Activated CD4-positive, alpha-beta T cell treated with anti-CD3 and anti-CD28 coated beads, Interleukin-2, amount 50 U/mL, for 16 hours (primary cell): ENCODE results near the gene CNIH1.
"Not testable (repeated sequence)": the region's sequence is repeated elsewhere in the genome, so short reads cannot be mapped to it uniquely, and the experiment has no call there.

Experiments used
- DNase-seq: peaks from one replicate; pipeline ENCODE4 v3.0.0-alpha.2; 2020

CNIH1 gene

DNA sequence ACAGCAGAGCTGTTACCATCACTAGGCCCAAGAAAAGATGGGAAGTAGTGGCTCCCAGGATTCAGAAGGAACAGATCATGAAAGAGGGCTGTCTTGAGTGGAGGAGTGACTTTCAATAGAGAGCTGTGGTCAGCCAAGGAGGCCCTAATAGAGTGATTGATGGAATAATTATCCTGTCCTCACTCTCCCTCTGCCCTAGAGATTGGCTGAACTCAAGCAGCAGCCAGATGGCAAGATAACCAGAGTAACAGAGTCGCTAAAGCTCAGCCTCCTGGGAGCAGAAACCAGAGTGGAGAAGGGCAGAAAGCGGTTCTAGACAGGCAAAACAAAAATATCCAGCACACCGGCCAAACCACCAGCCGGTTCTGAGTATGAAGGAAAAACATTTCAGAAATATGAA lies 24.5 kb upstream of the CNIH1 start:
- DNase-seq, result no peak

DNA sequence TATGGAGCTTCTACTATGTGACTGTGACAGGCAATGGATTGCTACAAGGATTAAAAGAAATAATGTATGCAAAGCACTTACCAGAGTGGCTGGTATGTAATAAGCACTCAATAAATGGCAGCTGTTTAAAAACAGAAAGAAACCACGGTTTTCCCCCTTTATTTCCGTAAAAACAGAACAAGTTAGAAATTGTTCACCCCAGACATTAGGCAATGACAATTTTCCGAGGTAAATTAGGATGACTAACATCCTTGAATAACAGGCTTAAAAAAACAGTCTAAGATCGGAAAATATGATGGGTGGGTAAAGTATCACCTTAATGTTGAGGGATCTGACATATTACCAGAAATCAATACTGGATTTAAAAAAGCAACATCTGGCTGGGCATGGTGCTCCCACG lies 20.9 kb upstream of the CNIH1 start:
- no peak for DNase-seq

DNA sequence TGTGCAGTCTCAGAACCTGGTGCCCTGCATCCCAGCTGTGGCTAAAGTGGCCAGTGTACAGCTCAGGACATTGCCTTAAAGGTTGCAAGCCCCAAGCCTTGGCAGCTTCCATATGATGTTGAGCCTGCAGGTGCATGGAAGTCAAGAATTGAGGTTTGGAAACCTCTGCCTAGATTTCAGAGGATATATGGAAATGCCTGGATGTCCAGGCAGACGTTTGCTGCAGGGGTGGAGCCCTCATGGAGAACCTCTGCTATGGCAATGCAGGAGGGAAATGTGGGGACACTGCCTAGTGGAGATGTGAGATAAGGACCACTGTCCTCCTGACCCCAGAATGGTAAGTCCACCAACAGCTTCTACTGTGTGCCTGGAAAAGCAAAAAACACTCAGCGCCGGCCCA lies 17.9 kb upstream of the CNIH1 start:
- DNase-seq, result no peak

DNA sequence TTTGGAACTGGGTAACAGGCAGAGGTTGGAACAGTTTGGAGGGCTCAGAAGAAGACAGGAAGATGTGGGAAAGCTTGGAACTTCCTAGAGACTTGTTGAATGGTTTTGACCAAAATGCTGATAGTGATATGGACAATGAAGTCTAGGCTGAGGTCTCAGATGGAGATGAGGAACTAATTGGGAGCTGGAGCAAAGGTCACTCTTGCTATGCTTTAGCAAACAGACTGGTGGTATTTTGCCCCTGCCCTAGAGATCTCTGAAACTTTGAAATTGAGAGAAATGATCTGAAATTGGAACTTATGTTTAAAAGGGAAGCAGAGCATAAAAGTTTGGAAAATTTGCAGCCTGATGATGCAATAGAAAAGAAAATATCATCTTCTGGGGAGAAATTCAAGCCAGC lies 17.4 kb upstream of the CNIH1 start:
- not testable (repeated sequence) for DNase-seq

DNA sequence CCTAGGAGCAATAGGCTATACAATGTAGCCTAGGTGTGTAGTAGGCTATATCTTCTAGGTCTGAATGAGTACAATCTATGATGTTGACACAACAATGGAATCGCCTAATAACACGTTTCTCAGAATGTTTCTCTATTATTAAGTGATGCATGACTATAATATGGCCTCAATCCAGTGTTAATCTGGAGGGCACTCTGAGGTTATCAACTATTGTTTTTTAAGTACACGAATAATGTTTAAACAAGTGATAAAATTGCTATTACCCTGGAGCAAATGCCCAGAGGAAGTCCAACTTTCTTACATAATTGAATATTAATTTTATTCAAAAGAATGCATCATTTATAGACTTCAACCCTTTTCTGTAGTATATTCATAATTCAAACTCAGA lies 16.4 kb upstream of the CNIH1 start:
- DNase-seq, result no peak

DNA sequence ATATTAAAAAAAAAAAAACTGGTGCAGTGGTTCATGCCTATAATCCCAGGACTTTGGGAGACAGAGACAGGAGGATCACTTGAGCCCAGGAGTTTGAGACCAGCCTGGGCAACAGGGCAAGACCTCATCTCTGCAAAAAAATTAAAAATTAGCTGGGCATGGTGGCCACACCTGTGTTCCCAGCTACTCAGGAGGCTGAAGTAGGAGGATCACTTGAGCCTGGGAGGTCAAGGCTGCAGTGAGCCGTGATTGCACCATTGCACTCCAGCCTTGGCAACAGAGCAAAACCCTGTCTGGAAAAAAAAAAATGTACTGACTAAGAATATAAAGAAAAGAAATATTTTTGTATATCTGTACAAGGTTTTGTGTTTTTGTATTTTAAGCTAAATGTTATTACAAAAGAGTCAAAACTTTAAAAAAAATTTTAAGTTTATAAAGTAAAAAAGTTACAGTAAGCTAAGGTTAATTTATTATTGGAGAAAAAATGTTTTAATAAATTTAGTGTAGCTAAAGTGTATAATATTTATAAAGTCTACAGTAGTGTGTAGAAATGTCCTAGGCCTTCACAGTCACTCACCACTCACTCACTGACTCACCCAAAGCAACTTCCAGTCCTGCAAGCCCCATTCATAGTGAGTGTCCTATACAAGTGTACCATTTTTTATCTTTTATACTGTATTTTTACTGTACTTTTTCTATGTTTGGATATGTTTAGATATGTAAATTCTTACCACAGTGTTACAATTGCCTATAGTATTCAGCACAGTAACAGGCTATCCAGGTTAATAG lies 15.8 kb upstream of the CNIH1 start:
- not testable (repeated sequence) for DNase-seq

DNA sequence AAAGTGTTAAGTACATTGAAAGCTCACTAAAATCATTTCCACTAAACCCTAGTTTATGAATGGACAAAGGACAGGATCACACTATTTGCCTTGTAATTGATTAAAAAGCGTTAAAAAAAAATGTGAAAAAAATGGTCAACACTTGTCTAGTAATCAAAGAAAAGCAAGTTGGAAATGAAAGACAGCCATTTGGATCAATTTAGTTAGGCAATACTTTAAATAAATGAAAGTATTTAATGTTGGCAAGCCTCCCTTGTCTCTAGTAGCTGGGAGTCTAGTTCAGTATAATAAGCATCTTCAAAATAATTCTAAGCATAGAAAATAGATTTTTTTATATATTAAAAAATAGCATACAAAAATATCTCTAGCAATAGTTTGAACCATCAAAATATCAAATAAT lies 14.2 kb upstream of the CNIH1 start:
- DNase-seq, result no peak

DNA sequence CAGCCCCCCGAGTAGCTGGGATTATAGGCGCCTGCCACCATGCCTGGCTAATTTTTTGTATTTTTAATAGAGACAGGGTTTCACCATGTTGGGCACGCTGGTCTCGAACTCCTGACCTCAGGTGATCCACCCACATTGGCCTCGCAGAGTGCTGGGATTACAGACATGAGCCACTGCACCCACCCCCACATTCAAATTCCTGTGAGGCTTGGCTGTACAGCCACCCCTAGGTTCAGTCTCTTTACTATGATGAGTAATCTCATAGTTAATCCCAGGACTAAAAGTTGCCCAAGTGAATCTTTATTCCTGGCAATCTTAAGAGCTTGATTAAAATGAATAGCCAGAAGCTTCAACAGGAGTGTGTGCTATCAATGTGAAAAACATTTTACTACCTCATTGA lies 12.8 kb upstream of the CNIH1 start:
- DNase-seq, result not testable (repeated sequence)

DNA sequence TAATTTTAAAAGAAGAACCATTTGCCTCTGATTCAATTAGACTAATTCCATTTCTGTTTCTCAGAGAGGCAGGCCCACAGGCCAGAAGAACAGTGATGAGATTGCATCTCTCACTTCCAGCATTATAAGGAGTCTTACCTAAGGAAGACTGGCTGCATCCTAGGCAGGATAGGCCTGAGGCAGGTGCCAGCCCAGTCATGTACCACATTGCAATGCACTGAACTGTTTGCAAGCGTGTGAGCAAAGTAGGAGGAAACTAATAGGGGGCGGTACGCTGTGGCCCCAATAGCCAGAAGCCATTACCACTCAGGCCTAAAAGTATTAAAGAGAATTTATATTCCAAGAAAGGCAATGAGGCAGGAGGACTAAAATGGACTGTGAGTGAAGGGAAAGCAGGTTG lies 12.1 kb upstream of the CNIH1 start:
- DNase-seq, result no peak

DNA sequence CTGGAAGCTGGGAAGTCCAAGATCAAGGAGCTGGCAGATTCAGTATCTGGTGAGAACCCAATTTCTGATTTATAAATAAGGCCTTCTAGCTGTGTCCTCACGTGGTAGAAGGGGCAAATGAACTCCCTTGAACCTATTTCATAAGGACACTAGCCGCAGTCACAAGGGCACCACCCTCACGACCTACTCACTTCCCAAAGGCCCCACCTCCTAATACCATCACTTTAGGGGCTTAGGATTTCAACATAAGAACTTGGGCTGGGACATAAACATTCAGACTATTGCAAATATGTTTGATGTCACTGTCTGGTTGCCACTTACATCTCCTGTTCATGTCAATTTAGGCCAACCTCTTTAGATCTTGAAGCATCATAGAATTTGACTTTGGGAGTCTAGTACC lies 10.8 kb upstream of the CNIH1 start:
- no peak for DNase-seq

DNA sequence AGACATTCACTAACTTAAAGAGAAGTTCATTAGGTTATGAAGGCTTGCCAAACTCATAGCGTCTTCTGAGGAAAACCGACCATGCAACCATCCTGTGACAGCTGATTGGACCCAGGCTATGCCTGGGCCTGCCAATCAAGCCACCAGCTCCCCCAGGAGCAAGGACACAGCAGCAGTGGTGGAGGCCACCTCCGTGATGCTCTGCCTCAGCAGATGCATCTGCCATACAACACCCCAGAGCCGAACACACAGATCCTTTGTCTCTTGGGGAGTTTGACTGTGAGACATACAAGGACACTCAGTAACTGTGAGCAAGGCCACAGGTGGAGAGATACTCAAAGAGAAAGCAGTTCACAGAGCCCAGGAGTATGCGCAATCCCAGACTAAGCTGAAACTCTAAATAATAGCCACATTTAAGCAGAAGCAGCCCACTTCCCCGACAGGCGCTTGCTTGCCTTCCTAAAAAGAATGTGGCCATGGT lies 10.0 kb upstream of the CNIH1 start:
- DNase-seq, result no peak

DNA sequence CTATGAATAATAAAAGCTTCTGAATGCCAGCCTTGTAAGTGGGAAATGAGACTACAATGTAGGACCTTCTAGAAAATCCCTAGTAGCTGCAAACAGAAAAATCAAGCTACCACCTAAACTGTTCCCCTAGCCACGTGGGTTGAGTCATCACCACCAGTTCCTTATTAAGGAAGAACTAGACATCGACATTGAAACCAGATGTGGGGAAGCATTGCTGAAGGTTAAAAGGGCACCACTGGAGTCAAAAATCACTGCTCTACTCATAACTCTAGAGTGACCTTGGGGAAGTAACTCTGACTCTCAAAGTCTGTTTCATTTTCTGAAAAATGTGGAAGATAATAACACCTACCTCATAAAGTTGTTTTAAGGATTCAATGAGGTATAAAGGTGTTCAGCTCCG lies 9.4 kb upstream of the CNIH1 start:
- DNase-seq, result no peak

DNA sequence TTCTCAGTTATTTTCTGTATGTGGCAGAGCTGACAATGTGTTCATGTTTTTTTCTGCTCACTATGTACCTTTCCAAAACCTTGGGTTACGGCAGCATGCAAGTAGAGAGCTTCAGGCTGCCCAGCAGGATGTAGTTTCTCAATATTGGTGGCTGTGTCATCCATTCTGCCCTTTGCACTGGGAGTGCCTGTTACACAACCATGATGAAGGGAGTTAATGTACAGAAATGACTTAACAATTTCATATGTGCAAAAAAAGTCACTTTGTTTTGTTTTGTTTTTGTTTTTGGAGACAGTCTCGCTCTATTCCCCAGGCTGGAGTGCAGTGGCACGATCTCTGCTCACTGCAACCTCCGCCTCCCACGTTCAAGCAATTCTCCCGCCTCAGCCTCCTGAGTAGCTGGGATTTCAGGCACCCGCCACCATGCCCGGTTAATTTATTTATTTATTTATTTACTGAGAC lies 6.1 kb upstream of the CNIH1 start:
- no peak for DNase-seq

DNA sequence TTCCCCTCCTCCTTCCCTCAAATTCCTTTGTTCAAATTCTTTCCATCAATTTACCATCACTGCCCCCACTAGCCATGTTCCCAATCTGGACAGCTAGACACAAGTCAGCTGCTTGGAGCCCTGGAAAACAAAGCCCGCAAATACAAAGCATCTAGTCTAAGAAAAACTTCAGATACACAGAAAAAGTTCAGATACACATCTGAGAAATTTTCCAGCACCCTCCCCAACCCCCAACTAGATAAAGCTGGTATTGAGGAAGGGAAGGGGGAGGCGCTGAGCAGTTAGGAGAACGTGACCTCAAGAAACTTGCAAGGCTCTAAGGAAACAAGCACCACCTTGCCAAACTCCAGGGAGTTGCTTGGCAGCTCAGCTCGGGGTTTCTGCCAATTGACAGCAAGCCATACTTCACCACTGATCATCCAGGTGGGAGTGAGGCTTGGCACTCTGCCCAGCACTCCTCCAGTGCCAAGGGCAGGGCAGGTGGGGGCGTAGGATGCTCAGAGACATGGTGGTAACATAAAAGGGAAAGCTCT lies 5.1 kb upstream of the CNIH1 start:
- DNase-seq, result no peak

DNA sequence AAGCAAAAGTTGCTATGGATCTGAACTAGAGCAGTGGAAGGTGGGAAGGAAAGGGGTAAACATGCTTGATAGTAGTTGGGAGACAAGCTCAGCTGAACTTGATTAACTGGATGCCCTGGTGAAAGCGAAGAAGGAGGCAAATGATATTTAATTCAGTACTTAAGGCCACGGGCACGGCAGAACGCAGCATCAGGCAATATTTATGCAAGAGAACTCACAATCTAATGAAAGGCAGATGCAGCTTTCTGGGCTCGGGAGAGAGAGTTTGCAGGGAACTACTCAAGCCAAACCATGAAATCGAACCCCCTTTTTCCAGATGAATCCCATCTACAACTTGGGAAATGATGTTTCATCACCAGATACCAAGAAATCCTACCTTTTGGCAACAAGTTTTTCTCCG lies 3.5 kb upstream of the CNIH1 start:
- DNase-seq, result no peak

DNA sequence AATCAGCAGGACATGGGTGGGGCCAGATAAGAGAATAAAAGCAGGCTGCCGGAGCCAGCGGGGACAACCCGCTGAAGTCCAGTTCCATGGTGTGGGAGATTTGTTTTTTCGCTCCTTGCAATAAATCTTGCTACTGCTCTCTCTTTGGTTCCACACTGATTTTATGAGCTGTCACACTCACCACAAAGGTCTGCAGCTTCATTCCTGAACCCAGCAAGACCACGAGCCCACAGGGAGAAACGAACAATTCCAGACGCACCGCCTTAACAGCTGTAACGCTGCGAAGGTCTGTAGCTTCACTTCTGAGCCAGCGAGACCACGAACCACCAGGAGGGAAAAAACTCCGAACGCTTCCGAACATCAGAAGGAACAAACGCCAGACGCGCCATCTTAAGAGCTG lies 2.8 kb upstream of the CNIH1 start:
- no peak for DNase-seq

DNA sequence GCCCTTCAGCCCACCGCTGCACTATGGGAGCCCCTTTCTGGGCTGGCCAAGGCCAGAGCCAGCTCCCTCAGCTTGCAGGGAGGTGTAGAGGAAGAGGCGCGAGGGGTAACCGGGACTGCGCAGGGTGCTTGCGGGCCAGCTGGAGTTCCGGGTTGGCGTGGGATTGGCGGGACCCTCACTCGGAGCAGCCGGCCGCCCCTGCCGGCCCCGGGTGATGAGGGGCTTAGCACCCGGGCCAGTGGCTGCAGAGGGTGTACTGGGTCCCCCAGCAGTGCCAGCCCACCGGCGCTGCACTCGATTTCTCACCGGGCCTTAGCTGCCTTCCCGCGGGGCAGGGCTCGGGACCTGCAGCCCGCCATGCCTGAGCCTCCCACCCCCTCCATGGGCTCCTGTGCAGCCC lies 1.8 kb upstream of the CNIH1 start:
- not testable (repeated sequence) for DNase-seq

DNA sequence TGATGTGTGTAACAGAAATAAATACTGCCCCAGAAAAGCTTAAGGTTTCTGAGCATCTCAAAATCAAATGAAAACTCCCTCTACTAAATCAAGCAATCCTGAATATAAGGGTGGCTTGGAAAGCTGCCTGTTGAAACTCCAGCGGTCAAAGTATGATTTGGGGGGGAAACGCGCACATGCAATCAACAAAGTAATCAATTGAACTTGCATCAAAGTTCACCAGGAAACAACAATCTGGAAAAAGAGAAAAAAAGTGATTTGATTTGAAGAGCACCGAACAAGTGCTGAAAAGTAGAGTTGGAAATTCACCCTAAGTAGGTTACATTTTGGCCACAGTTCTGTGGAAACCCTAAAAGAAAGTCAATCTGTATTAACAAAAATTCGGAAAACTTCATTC lies 700 bp downstream of the CNIH1 start:
- no peak for DNase-seq

DNA sequence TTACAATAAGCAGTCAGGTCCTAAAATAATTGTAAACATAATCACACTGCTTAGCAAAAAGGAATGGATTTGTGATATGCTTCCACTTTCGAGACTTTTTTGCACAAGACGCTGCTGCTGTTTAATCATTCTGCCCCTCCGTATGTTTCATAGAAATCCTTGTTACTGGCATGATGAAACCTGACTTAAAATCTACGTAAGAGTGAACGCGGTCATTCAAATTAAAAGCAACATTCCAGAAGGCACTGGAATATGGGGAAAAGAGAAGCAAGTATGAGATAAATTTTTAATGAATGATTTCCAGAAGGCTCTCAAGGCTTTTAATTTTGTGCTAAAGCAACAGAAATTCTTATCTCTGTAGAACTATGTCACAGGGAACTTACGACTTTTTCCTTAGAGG lies 1.1 kb downstream of the CNIH1 start:
- no peak for DNase-seq

DNA sequence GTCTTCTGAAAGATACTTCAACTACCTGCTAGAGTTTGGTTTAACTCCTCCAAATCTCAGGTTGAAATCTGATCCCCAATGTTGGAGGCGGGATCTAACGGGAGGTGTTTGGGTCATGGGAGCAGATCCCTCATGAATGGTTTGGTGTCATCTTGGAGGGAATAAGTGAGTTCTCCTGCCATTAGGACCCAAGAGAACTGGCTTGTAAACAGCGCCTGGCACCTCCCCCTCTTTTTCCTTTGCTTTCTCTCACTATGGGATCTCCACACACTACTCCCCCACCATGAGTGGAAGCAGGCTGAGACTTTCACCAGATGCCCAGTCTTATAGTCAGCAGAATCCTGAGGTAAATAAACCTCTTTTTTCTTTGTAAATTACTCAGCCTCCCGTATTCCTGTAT lies 2.5 kb downstream of the CNIH1 start:
- no peak for DNase-seq

DNA sequence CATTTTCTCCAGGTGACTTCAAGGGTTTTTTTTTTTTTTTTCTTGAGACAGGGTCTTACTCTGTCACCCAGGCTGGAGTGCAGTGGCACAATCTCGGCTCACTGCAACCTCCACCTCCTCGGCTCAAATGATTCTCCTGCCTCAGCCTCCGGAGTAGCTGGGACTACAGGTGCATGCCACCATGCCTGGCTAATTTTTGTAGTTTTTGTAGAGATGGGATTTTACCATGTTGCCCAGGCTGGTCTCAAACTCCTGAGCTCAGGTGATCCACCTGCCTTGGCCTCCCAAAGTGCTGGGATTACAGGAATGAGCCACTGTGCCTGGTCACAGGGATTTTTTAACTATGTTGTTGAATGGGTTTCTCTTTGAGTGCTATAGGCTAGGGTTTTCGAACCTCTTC lies 3.2 kb downstream of the CNIH1 start:
- not testable (repeated sequence) for DNase-seq

DNA sequence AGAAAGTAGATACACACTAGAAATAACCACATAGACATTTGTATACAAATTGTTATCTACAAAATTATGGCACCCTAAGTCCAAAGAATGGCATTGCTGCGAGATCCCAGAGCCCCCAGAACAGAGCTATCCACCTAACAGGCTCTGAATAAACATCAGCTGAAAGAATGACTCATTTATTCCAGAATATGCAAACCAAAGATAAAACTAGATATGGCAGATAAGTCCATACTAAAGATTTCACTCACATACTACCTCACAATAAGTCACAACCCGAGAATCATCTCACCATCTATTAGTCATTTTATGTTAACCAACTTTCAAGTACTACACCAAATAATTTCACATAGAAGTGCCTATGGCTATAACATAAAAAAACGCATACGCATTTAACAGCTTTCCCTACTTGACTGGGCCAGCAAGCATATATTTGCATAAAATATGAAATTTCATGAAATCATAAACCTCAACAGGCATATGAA lies 5.6 kb downstream of the CNIH1 start:
- DNase-seq, result peak; percentile 86

DNA sequence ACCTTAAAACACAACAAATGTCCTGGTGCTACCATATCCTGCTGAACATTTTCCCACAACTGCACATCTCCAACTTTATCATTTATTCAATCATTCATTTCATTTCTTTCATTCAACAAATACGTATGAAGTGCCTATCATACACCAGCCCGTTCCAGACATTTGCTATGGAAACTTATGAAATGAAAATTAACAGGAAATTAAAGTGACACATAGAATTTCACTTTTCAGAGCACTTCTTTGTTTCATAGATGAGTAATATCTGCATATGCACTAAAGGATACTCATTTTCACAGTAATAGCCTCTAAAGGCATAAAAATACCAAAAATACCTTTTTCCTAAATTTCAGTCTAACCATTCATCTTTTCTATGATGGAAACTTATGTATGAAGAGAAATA lies 12.6 kb downstream of the CNIH1 start:
- DNase-seq, result no peak

DNA sequence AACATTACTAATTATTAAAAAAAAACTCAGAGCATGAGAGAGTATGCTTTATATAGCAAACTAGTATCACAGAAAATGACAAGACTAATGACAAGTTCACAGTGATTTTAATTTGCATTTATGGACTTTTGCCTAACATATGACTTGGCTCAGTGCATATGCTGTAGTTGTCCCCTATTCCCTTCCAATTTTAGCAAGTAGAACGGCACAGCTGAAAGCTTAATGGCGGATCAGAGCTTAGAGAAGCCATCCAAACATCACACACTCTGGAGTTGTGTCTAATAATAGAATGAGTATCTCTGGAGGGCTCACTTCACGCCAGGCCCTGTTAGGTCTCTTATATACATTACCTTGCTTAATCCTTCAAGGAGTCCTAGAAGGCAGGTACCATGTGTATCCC lies 13.3 kb downstream of the CNIH1 start:
- DNase-seq, result no peak
